GM12891 (cell line): Measurements from ENCODE around the gene MKLN1.

Experiments
- DNase-seq: peaks from one replicate; pipeline ENCODE4 v3.0.0; 2011; ENCODE audit warnings: low spot score; ENCODE audit not compliant: insufficient read length
- FAIRE-seq: peaks from 2 replicates; lab custom pipeline; 2011; peaks lifted over from hg19 to GRCh38; lab: Jason Lieb, UNC
- PAX5 ChIP-seq: IDR thresholded peaks from 2 replicates; pipeline ENCODE4 v1.6.1; 2011; ENCODE audit warnings: low read length, moderate library complexity, mild to moderate bottlenecking; ENCODE audit not compliant: insufficient read depth, severe bottlenecking
- POLR2A ChIP-seq: IDR thresholded peaks from 2 replicates; pipeline ENCODE4 v1.6.1; 2011; ENCODE audit warnings: low read depth, low read length, control low read depth
- POLR2AphosphoS5 ChIP-seq: IDR thresholded peaks from 2 replicates; pipeline ENCODE4 v1.6.1; 2011; ENCODE audit warnings: low read depth, low read length, control low read depth
- POU2F2 ChIP-seq: IDR thresholded peaks from 2 replicates; pipeline ENCODE4 v1.6.1; 2011; ENCODE audit warnings: low read depth, mild to moderate bottlenecking, control low read depth, low read length, moderate library complexity
- SPI1 ChIP-seq: IDR thresholded peaks from 2 replicates; pipeline ENCODE4 v1.6.1; 2011; ENCODE audit warnings: low read depth, low read length, control low read depth
- TAF1 ChIP-seq: IDR thresholded peaks from 2 replicates; pipeline ENCODE4 v1.6.1; 2011; ENCODE audit warnings: low read depth, low read length, control low read depth

Gene MKLN1

GRCh38 chr7:131306777-131307176 is 20.9 kb upstream of the MKLN1 start:
- DNase-seq (no peak), FAIRE-seq (no peak)
- no peak for TF ChIP-seq POLR2AphosphoS5
- TF ChIP-seq TAF1: no peak
- no peak for TF ChIP-seq POLR2A
- TF ChIP-seq SPI1: no peak
- no peak for TF ChIP-seq POU2F2
- TF ChIP-seq PAX5: no peak

- no peak for DNase-seq
- no peak for FAIRE-seq
- TF ChIP-seq POU2F2 (no peak), POLR2AphosphoS5 (no peak), TAF1 (no peak), PAX5 (no peak), SPI1 (no peak), POLR2A (no peak)
These were observed 20.0 kb upstream of the MKLN1 start for GRCh38 chr7:131307627-131308026.

- no peak for TF ChIP-seq POLR2AphosphoS5
- no peak for TF ChIP-seq TAF1
- TF ChIP-seq POLR2A: no peak
- TF ChIP-seq PAX5: no peak
- TF ChIP-seq SPI1: no peak
- no peak for TF ChIP-seq POU2F2
- FAIRE-seq: no peak
- no peak for DNase-seq
These were observed 14.8 kb upstream of the MKLN1 start for GRCh38 chr7:131312838-131313237.

GRCh38 chr7:131320603-131321002 is 7.1 kb upstream of the MKLN1 start:
- FAIRE-seq: no peak
- TF ChIP-seq POLR2A: no peak
- TF ChIP-seq POLR2AphosphoS5: no peak
- no peak for TF ChIP-seq PAX5
- TF ChIP-seq POU2F2: no peak
- TF ChIP-seq TAF1: no peak
- no peak for TF ChIP-seq SPI1

GRCh38 chr7:131321656-131322055 is 6.0 kb upstream of the MKLN1 start:
- TF ChIP-seq PAX5 (no peak), TAF1 (no peak), POU2F2 (no peak)
- FAIRE-seq (no peak), DNase-seq (no peak)

More at GRCh38 chr7:131320603-131321002, 7.1 kb upstream of the MKLN1 start:
- DNase-seq: no peak

GRCh38 chr7:131322061-131322460 is 5.6 kb upstream of the MKLN1 start:
- TF ChIP-seq TAF1: no peak
- no peak for TF ChIP-seq POLR2AphosphoS5
- no peak for TF ChIP-seq POU2F2
- no peak for TF ChIP-seq POLR2A
- TF ChIP-seq SPI1: no peak
- no peak for TF ChIP-seq PAX5
- no peak for FAIRE-seq
- no peak for DNase-seq

GRCh38 chr7:131322861-131323260 is 4.8 kb upstream of the MKLN1 start:
- FAIRE-seq (no peak), DNase-seq (no peak)
- TF ChIP-seq PAX5 (no peak), POLR2A (no peak), TAF1 (no peak), POU2F2 (no peak), SPI1 (no peak), POLR2AphosphoS5 (no peak)

- no peak for TF ChIP-seq POLR2A
- TF ChIP-seq TAF1: no peak
- TF ChIP-seq SPI1: no peak
- TF ChIP-seq POLR2AphosphoS5: no peak
- no peak for TF ChIP-seq POU2F2
- TF ChIP-seq PAX5: no peak
- no peak for FAIRE-seq
- no peak for DNase-seq
These were observed 2.4 kb upstream of the MKLN1 start for GRCh38 chr7:131325179-131325840.

GRCh38 chr7:131326576-131326975 is 1.1 kb upstream of the MKLN1 start:
- TF ChIP-seq SPI1: no peak
- no peak for TF ChIP-seq PAX5
- DNase-seq (no peak), FAIRE-seq (no peak)
